DMS 273 (cell line): Measurements from ENCODE around the gene ZRANB3.

ENCODE experiments used
- DNase-seq: peaks from one replicate; lab custom pipeline; 2025; ENCODE audit not compliant: unreplicated experiment; lab: John Stamatoyannopoulos, UW

The ZRANB3 gene

GRCh38 chr2:135255208-135255607 lies 275.8 kb downstream of the ZRANB3 start:
- DNase-seq = no peak

GRCh38 chr2:135252805-135253458 lies 278.1 kb downstream of the ZRANB3 start:
- no peak for DNase-seq

- no peak for DNase-seq
Measured at GRCh38 chr2:135248611-135249010, 282.4 kb downstream of the ZRANB3 start.

- DNase-seq = no peak
Measured at GRCh38 chr2:135246711-135247270, 284.2 kb downstream of the ZRANB3 start.

- DNase-seq = peak; percentile 21
Measured at GRCh38 chr2:135245071-135245470, 285.9 kb downstream of the ZRANB3 start.

GRCh38 chr2:135238651-135239050 lies 292.4 kb downstream of the ZRANB3 start:
- DNase-seq = no peak

- DNase-seq = no peak
Measured at GRCh38 chr2:135230150-135230549, 300.9 kb downstream of the ZRANB3 start.

GRCh38 chr2:135227386-135227785 lies 303.6 kb downstream of the ZRANB3 start:
- no peak for DNase-seq

GRCh38 chr2:135226961-135227360 lies 304.1 kb downstream of the ZRANB3 start:
- no peak for DNase-seq

GRCh38 chr2:135225781-135226180 lies 305.2 kb downstream of the ZRANB3 start:
- no peak for DNase-seq

- DNase-seq = no peak
Measured at GRCh38 chr2:135219226-135219625, 311.8 kb downstream of the ZRANB3 start.

- DNase-seq = no peak
Measured at GRCh38 chr2:135218426-135218825, 312.6 kb downstream of the ZRANB3 start.

- no peak for DNase-seq
Measured at GRCh38 chr2:135212757-135213156, 318.3 kb downstream of the ZRANB3 start.

- DNase-seq = no peak
Measured at GRCh38 chr2:135208016-135208415, 323.0 kb downstream of the ZRANB3 start.

GRCh38 chr2:135203944-135204343 lies 327.1 kb downstream of the ZRANB3 start:
- DNase-seq = no peak

GRCh38 chr2:135202751-135203150 lies 328.3 kb downstream of the ZRANB3 start:
- DNase-seq = no peak

- no peak for DNase-seq
Measured at GRCh38 chr2:135198481-135198880, 332.5 kb downstream of the ZRANB3 start.

GRCh38 chr2:135190799-135191198 lies 340.2 kb downstream of the ZRANB3 start:
- no peak for DNase-seq

- no peak for DNase-seq
Measured at GRCh38 chr2:135189148-135189547, 341.9 kb downstream of the ZRANB3 start.

GRCh38 chr2:135187270-135187669 lies 343.7 kb downstream of the ZRANB3 start:
- no peak for DNase-seq

- no peak for DNase-seq
Measured at GRCh38 chr2:135186054-135186453, 345.0 kb downstream of the ZRANB3 start.

GRCh38 chr2:135183822-135184221 lies 347.2 kb downstream of the ZRANB3 start:
- no peak for DNase-seq

GRCh38 chr2:135182601-135183000 lies 348.4 kb downstream of the ZRANB3 start:
- DNase-seq = no peak
